ENCODE measurements around the gene BNIPL. TPM values are rescaled to one million over a fixed set of nuclear protein-coding genes. Genes with fewer than 3 reads are reported as not detected.

BNIPL gene
- total and polyA plus RNA-seq, 2 of the 8 experiments (the other 6 are each of a cell fraction or from before 2014, with no cell fraction given) = 2.4 to 3.3 TPM

- Histone ChIP-seq H3K79me2 (ENCODE audit: control insufficient read depth in 1 of 2, insufficient read depth in 2 of 2, low read length in 2 of 2) (peaks cover 0 to 5% of the 10 kb centered on the region in 2 experiments; a peak in 2 of 4 replicates), H3K79me1 (ENCODE audit: low read depth, low read length) (no peaks in the 10 kb centered on the region), H2AK5ac (ENCODE audit: low read depth, low read length) (no peak overlapping the region), H4K91ac (replicated peaks; ENCODE audit: insufficient read length, low read length) (no peak overlapping the region), H3K4ac (replicated peaks; ENCODE audit: insufficient read length, low read depth, low read length) (no peak overlapping the region), H3K14ac (ENCODE audit: insufficient read length) (no peak overlapping the region), H3K4me1 (replicated peaks in 1 of 4; ENCODE audit: control insufficient read depth in 3 of 4, insufficient read depth in 4 of 4, low read length in 3 of 4) (peaks cover 5 to 9% (median 6%) of the 10 kb centered on the region in 4 experiments; a peak in 6 of 7 replicates), H3K18ac (ENCODE audit: extremely low read depth, low read length) (no peak overlapping the region), H3K27me3 (replicated peaks in 1 of 4; ENCODE audit: control insufficient read depth in 3 of 4, extremely low read depth in 1 of 4, insufficient read depth in 3 of 4, low read length in 3 of 4) (no peaks in the 10 kb centered on the region), H3K36me3 (ENCODE audit: control insufficient read depth in 2 of 4, insufficient read depth in 4 of 4, low read length in 3 of 4) (no peaks in the 10 kb centered on the region), H2BK12ac (ENCODE audit: low read depth, low read length) (no peak overlapping the region), H3K56ac (replicated peaks; ENCODE audit: insufficient read length, low read depth, low read length) (no peak overlapping the region), H3K9me3 (ENCODE audit: insufficient read depth in 2 of 2, low read depth in 1 of 2, low read length in 1 of 2) (no peaks in the 10 kb centered on the region), H3K23me2 (ENCODE audit: low read depth, low read length) (peaks cover 4% of the 10 kb centered on the region), H2BK120ac (replicated peaks; ENCODE audit: low read depth, low read length) (no peak overlapping the region), H3K27ac (ENCODE audit: low read depth, low read length) (no peak overlapping the region), H2BK15ac (ENCODE audit: low read length) (no peak overlapping the region), H3K23ac (ENCODE audit: insufficient read length) (no peak overlapping the region), H4K8ac (ENCODE audit: extremely low read depth, insufficient read depth, low read length) (no peak overlapping the region), H2AFZ (ENCODE audit: low read length) (no peak overlapping the region), H3K4me3 (ENCODE audit: extremely low read depth in 1 of 4, insufficient read depth in 2 of 4, low read depth in 3 of 4, low read length in 4 of 4) (no peak overlapping the region), H2BK5ac (ENCODE audit: low read depth, low read length) (no peak overlapping the region), H2BK20ac (ENCODE audit: low read length) (no peak overlapping the region), H3K9ac (replicated peaks in 1 of 4; ENCODE audit: extremely low read depth in 1 of 4, low read depth in 3 of 4, low read length in 3 of 4) (no peak overlapping the region), H3K4me2 (ENCODE audit: insufficient read depth in 1 of 2, low read depth in 2 of 2, low read length in 2 of 2) (no peak overlapping the region), H4K20me1 (replicated peaks in 1 of 2; ENCODE audit: control insufficient read depth in 1 of 2, insufficient read depth in 2 of 2, low read length in 2 of 2) (no peaks in the 10 kb centered on the region), H4K5ac (ENCODE audit: insufficient read length, low read depth, low read length) (no peak overlapping the region)
- CTCF ChIA-PET (ENCODE audit: partially characterized antibody) = interaction anchor here (0.5 to 1.4 kb wide), 5 partner anchors 10 to 297 kb away, joined by 3 to 8 read pairs (median 3); no protein-coding TSS in a partner anchor
- POLR2A ChIA-PET (ENCODE audit: partially characterized antibody) = interaction anchor here (0.7 to 1.3 kb wide), 3 partner anchors 31 to 576 kb away, joined by 3 read pairs; no protein-coding TSS in a partner anchor
- DNase-seq (ENCODE audit: low read depth in 1 of 2, low spot score in 2 of 2) (no peak), FAIRE-seq (no peak)
- TF ChIP-seq EZH2 (IDR thresholded peaks at IDR 0.05; ENCODE audit: low read depth, low read length, severe bottlenecking) = no peak
- 91% methylated on average over 4 of the region's 4 CpGs; no CpG with 5 or more reads in 1 of the 2 experiments for WGBS, 2 experiments (ENCODE audit: extremely low coverage in 1 of 2, insufficient coverage in 1 of 2, insufficient read length in 1 of 2, insufficient replicate concordance in 2 of 2, low coverage in 1 of 2, low lambda C conversion rate in 2 of 2, missing lambda C conversion rate in 1 of 2)
These were observed 25.1 kb upstream of the BNIPL start for GRCh38 chr1:151011154-151011850.

All from H1 (cell line).